K562 (cell line): Measurements from ENCODE around the gene OSBPL1A. TPM values are rescaled to one million over a fixed set of nuclear protein-coding genes. Genes with fewer than 3 reads are reported as not detected.

ENCODE experiments used
- ATAC-seq: fragments of 200-7000 bp; cut with Tn5 transposase; 3 replicates; pipeline ENCODE4 v1.9.1; 2020; ENCODE audit warnings: moderate library complexity
- BruUV-seq: library from RNA; stranded (reverse); fragments of 400-500 nt; replicated peaks from 2 replicates; lab custom pipeline; 2021; lab: Mats Ljungman, UMichigan
- CTCF ChIA-PET: fragments of 300-600 bp; formaldehyde crosslinking; extraction: SDS; loops from one replicate; lab custom pipeline; 2021; ENCODE audit warnings: low intra/inter-chr PET ratio; lab: Yijun Ruan, JAX
- POLR2A ChIA-PET: fragments of 300-600, 350-650 bp; sonication (Branson Sonifier 250); formaldehyde crosslinking; extraction: SDS; loops from one replicate; lab custom pipeline; 2021; ENCODE audit warnings: antibody characterized with exemption, inconsistent platforms; lab: Yijun Ruan, JAX
- DNase-seq, 4 experiments: peaks; one replicate each; pipeline versions ENCODE4 v3.0.0 to v3.0.0-alpha.2; 2011 to 2018; ENCODE audit warnings: low spot score in 3 of 4, mixed read lengths in 3 of 4; ENCODE audit errors: extremely low read depth in 1 of 4
- FAIRE-seq: peaks from 2 replicates; lab custom pipeline; 2011; peaks lifted over from hg19 to GRCh38; lab: Jason Lieb, UNC
- H2AFZ ChIP-seq: 2 replicates; pipeline ENCODE4 v1.6.0; 2011; ENCODE audit warnings: low read depth, low read length, control low read depth, inconsistent platforms
- H3K27ac ChIP-seq: fragments of 200-600 bp; 3 replicates; pipeline ENCODE4 v1.8.0; 2011; ENCODE audit warnings: low read depth, mild to moderate bottlenecking, control low read depth, inconsistent platforms, low read length, moderate library complexity, mixed read lengths; ENCODE audit errors: extremely low read depth
- H3K27me3 ChIP-seq, 2 experiments: fragments of 300-600 bp in 1 of 2; 2 replicates in 1 of 2; 3 replicates in 1 of 2; pipeline versions ENCODE4 v1.6.0 to v1.8.0; 2011; ENCODE audit warnings: inconsistent platforms in 2 of 2, low read length in 2 of 2, mild to moderate bottlenecking in 1 of 2, mixed read lengths in 1 of 2, moderate library complexity in 1 of 2; ENCODE audit not compliant: control insufficient read depth in 2 of 2, insufficient read depth in 2 of 2
- H3K36me3 ChIP-seq: fragments of 300-600 bp; 3 replicates; pipeline ENCODE4 v1.8.0; 2011; ENCODE audit warnings: mild to moderate bottlenecking, low read length, inconsistent platforms; ENCODE audit not compliant: control insufficient read depth, insufficient read depth
- H3K4me1 ChIP-seq, 2 experiments: fragments of 200-600 bp in 1 of 2; replicated peaks in 1 of 2; 2 replicates in 1 of 2; 3 replicates in 1 of 2; pipeline versions ENCODE4 v1.5.1 to v1.8.0; 2011; ENCODE audit warnings: inconsistent platforms in 2 of 2, low read length in 2 of 2, mild to moderate bottlenecking in 1 of 2, mixed read lengths in 1 of 2, moderate library complexity in 1 of 2; ENCODE audit not compliant: control insufficient read depth in 2 of 2, insufficient read depth in 2 of 2
- H3K4me2 ChIP-seq: 2 replicates; pipeline ENCODE4 v1.6.1; 2011; ENCODE audit warnings: low read length, control low read depth, inconsistent platforms, mixed read lengths; ENCODE audit not compliant: insufficient read depth
- H3K4me3 ChIP-seq: fragments of 200-600 bp; sonication (generic), shearing (Covaris generic); 2 replicates; pipeline ENCODE4 v1.5.1; 2016; ENCODE audit warnings: control low read depth, inconsistent platforms
- H3K79me2 ChIP-seq: fragments of 200-600 bp; 3 replicates; pipeline ENCODE4 v1.8.0; 2011; ENCODE audit warnings: low read length, inconsistent platforms; ENCODE audit not compliant: control insufficient read depth, insufficient read depth
- H3K9ac ChIP-seq, 2 experiments: 2 replicates each; pipeline versions ENCODE4 v1.6.0 to v1.6.1; 2011; ENCODE audit warnings: low read depth in 2 of 2, low read length in 2 of 2, control low read depth in 1 of 2, inconsistent platforms in 1 of 2, mild to moderate bottlenecking in 1 of 2, mixed read lengths in 1 of 2; ENCODE audit not compliant: insufficient read depth in 1 of 2
- H3K9me1 ChIP-seq: one replicate; pipeline ENCODE4 v1.6.0; 2011; ENCODE audit warnings: inconsistent platforms, mild to moderate bottlenecking, low read length, moderate library complexity; ENCODE audit not compliant: control insufficient read depth, insufficient read depth
- H3K9me3 ChIP-seq: replicated peaks from 2 replicates; pipeline ENCODE4 v1.5.1; 2011; ENCODE audit warnings: low read depth, low read length, inconsistent platforms; ENCODE audit not compliant: control insufficient read depth, insufficient read depth
- H4K20me1 ChIP-seq: replicated peaks from 2 replicates; pipeline ENCODE4 v1.6.1; 2011; ENCODE audit warnings: low read length, inconsistent platforms, mixed read lengths; ENCODE audit not compliant: control insufficient read depth, insufficient read depth
- HDAC6 ChIP-seq: IDR thresholded peaks from 2 replicates; pipeline ENCODE4 v1.6.1; 2012; ENCODE audit warnings: low read depth, mild to moderate bottlenecking, control low read depth, inconsistent platforms, low read length, moderate library complexity
- MCM7 ChIP-seq, 2 experiments: fragments of 450-650 bp; IDR thresholded peaks; 2 replicates each; pipeline ENCODE4 v1.6.1; 2016 to 2018
- SMAD1 ChIP-seq: fragments of 150-350 bp; IDR thresholded peaks from 2 replicates; pipeline ENCODE4 v1.6.1; 2014; ENCODE audit warnings: low read length, low read depth; ENCODE audit not compliant: partially characterized antibody
- TEAD1 ChIP-seq, 2 experiments: fragments of 450-650 bp in 1 of 2; sonication (generic) in 1 of 2; formaldehyde crosslinking; IDR thresholded peaks; 2 replicates each; pipeline versions ENCODE4 v1.4.0 to v1.8.0; 2020 to 2022; ENCODE audit warnings: mild to moderate bottlenecking in 2 of 2, missing genetic modification reagents in 1 of 2
- ZFPM2 ChIP-seq: fragments of 250-450 bp; sonication (Bioruptor Pico); IDR thresholded peaks from 2 replicates; pipeline ENCODE4 v1.5.1; 2022; ENCODE audit warnings: mild to moderate bottlenecking
- ZNF609 ChIP-seq: sonication (generic); formaldehyde crosslinking; IDR thresholded peaks from 2 replicates; pipeline ENCODE4 v1.8.1; 2023; ENCODE audit warnings: missing genetic modification reagents, mild to moderate bottlenecking, borderline replicate concordance
- WGBS: fragments of 100-300 bp; shearing (Covaris generic); methylation state at CpG from one replicate; pipeline ENCODE4 v1.1.6; 2016; ENCODE audit warnings: low coverage, mixed read lengths; ENCODE audit not compliant: insufficient coverage; ENCODE audit errors: missing lambda C conversion rate; 5-methylcytosine and 5-hydroxymethylcytosine counted together
- in situ Hi-C: fragments of 300-500 bp; cut with MboI; formaldehyde crosslinking; loops from 4 replicates; pipeline ENCODE4 v1.15.0; 2018; ENCODE audit warnings: inconsistent platforms, mixed read lengths
- intact Hi-C: fragments of 100-400 bp; cut with micrococcal nuclease; formaldehyde crosslinking; loops from 2 replicates; pipeline ENCODE4 v1.14.2; 2022
- polyA plus RNA-seq, 8 experiments: library from polyadenylated mRNA; depleted of rRNA in 4 of 8; stranded (reverse) in 5 of 8; unstranded in 3 of 8; fragments of >200 nt; fragmentation: Nextera tagmentation in 2 of 8; fragmentation: Illumina TruSeq in 1 of 8; extraction: Ambion mirVana in 2 of 8; extraction: Trizol in 1 of 8; gene quantifications; 2 replicates each; pipeline versions ENCODE4 v1.2.1 to v1.2.3, GENCODE V29; 2011 to 2014; ENCODE audit warnings: inconsistent platforms in 1 of 8, missing spikeins in 1 of 8
- total RNA-seq, 7 experiments: library from RNA; depleted of rRNA in 6 of 7; stranded (reverse); fragments of >200 nt in 6 of 7; fragmentation: Illumina TruSeq in 2 of 7; extraction: Trizol in 2 of 7; gene quantifications; 2 replicates each; pipeline versions ENCODE4 v1.2.1 to v1.2.3, GENCODE V29; 2011 to 2021; ENCODE audit warnings: low replicate concordance in 1 of 7

Gene OSBPL1A
- total and polyA plus RNA-seq, 9 of the 15 experiments (the other 6 are each of a cell fraction or from before 2014, with no cell fraction given): 0.40 to 0.49 TPM; not detected in 7

- Histone ChIP-seq H3K9ac (no peak overlapping the region), H3K4me2 (no peak overlapping the region), H3K9me3 (no peaks in the 10 kb centered on the region), H3K9me1 (no peaks in the 10 kb centered on the region), H3K4me3 (no peak overlapping the region), H4K20me1 (no peaks in the 10 kb centered on the region), H3K27ac (no peak overlapping the region), H3K36me3 (no peaks in the 10 kb centered on the region), H3K4me1 (no peaks in the 10 kb centered on the region)
- ATAC-seq: no peak
- WGBS: 7% methylated on average over 1 of the region's 1 CpG
- POLR2A ChIA-PET: no interaction called here
- TF ChIP-seq ZNF609 (CRISPR knock-in tag) (no peak), HDAC6 (no peak), SMAD1 (no peak), ZFPM2 (no peak), TEAD1 (CRISPR knock-in tag; IDR thresholded peaks at IDR 0.05) (no peak), MCM7 (IDR thresholded peaks at IDR 0.05) (no peak)
- TF ChIP-seq, all 486 proteins: peak for 0
- intact Hi-C loops: no loop called here
- Histone ChIP-seq H3K27me3 (no peaks in the 10 kb centered on the region), H3K79me2 (no peaks in the 10 kb centered on the region), H2AFZ (no peak overlapping the region)
- no peak for DNase-seq
- no TSS peak for BruUV-seq
- in situ Hi-C loops: no loop called here
- no peak for FAIRE-seq
- CTCF ChIA-PET: no interaction called here
Measured at GRCh38 chr18:24321071-24321470, 76.6 kb downstream of the OSBPL1A start.
